Transverse colon (tissue), 4 donors: ENCODE data around the gene WDR91.

Experiments
- POLR2AphosphoS5 ChIP-seq, 3 donors: sonication (generic); formaldehyde crosslinking; IDR thresholded peaks; one replicate each; pipeline ENCODE4 v1.6.1; 2016; ENCODE audit warnings: antibody characterized with exemption in 3 of 3
- TF ChIP-seq, protein P1 (sequence below), 5 experiments: fragments of 200-600 bp in 3 of 5; fragments of 450-650 bp in 2 of 5; sonication (generic) in 3 of 5; IDR thresholded peaks; 1 replicate in 2 of 5; 2 replicates in 3 of 5; pipeline ENCODE4 v1.5.1; 2016 to 2017; ENCODE audit warnings: antibody characterized with exemption in 5 of 5, inconsistent platforms in 3 of 5, mild to moderate bottlenecking in 2 of 5, moderate library complexity in 1 of 5

DNA sequence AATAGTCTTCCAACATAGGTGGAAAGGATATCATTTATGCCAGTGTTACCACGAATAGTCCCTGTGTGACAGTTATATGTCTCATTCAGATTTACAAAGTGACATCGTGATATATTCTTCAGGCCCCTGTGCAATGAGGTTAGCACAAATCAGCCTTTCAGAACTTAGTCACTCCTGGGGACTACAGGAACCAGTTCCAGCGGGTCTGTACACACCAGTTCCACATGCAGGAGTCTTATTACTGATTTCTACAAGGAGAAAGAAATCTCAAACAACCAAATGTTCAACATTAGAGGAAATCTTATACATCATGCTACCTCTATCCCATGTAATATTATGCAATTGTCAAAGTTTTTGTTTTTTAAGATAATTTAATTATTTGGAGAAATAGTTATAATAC lies 4.4 kb upstream of the WDR91 start:
- TF ChIP-seq POLR2AphosphoS5 (IDR thresholded peaks at IDR 0.05), result no peak
- TF ChIP-seq, protein P1, sequence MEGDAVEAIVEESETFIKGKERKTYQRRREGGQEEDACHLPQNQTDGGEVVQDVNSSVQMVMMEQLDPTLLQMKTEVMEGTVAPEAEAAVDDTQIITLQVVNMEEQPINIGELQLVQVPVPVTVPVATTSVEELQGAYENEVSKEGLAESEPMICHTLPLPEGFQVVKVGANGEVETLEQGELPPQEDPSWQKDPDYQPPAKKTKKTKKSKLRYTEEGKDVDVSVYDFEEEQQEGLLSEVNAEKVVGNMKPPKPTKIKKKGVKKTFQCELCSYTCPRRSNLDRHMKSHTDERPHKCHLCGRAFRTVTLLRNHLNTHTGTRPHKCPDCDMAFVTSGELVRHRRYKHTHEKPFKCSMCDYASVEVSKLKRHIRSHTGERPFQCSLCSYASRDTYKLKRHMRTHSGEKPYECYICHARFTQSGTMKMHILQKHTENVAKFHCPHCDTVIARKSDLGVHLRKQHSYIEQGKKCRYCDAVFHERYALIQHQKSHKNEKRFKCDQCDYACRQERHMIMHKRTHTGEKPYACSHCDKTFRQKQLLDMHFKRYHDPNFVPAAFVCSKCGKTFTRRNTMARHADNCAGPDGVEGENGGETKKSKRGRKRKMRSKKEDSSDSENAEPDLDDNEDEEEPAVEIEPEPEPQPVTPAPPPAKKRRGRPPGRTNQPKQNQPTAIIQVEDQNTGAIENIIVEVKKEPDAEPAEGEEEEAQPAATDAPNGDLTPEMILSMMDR (IDR thresholded peaks at IDR 0.05), result no peak
